NCI-H748 (cell line): ENCODE measurements around the gene TRMT2A.

ENCODE experiments used
- DNase-seq: peaks from one replicate; lab custom pipeline; 2025; ENCODE audit not compliant: unreplicated experiment; lab: John Stamatoyannopoulos, UW

The TRMT2A gene

GRCh38 chr22:20065896-20066616 is 51.0 kb downstream of the TRMT2A start:
- no peak for DNase-seq

DNA sequence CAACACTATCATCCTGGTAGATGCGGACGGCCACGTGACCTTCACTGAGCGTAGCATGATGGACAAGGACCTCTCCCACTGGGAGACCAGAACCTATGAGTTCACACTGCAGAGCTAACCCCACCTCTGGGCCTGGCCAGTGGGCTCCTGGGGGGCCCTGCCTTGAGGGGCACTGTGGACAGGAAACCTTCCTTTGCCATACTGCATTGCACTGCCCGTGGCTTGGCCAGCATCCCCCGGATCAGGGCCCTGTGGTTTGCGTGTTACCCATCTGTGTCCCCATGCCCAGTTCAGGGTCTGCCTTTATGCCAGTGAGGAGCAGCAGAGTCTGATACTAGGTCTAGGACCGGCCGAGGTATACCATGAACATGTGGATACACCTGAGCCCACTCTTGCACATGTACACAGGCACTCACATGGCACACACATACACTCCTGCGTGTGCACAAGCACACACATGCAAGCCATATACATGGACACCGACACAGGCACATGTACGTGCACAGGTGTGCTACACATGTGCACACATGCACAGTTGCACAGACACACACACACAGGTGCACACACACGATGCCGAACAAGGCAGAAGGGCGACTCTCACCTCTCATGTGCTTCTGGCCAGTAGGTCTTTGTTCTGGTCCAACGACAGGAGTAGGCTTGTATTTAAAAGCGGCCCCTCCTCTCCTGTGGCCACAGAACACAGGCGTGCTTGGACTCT is 52.3 kb downstream of the TRMT2A start:
- DNase-seq = no peak

GRCh38 chr22:20064140-20064480 is 52.9 kb downstream of the TRMT2A start:
- no peak for DNase-seq

DNA sequence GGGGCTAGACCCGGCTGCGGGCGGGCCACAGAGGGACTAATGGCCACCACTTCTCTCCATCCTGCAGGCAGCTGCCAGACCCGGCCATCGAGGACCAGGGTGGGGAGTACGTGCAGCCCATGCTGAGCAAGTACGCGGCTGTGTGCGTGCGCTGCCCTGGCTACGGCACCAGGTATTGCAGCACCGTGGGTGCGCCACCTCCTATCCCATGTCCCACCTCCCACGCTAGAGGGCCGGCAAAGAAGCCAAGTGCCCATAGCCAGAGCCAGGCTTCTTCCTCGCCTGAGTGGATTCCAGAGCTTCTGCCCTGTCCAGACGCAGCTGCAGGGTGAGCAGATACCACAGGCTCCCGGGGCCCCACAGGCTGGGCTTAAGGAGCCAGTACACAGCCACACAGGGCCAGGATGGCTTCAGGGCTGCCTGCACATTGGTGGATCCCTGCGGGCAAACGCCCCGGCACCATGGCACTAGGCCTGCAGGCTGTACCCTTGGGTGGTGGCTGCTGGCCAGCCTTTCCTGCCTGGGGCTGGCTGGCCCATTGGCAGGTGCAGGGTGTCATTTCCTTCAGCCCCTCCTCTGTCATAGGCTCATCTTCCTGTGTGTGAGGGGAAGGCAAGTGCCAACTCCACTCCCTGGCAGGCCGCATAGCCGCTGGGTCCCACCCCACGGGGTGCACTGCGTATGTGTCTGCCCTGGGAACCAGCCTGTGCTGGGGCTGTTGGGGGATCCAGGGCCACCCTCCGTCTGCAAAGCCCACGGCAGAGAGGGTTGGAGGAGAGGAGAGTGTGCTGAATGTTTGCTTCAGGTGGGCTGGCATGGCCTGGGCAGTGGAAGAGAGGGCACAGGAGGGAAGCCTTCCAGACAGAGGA is 53.5 kb downstream of the TRMT2A start:
- DNase-seq = no peak

DNA sequence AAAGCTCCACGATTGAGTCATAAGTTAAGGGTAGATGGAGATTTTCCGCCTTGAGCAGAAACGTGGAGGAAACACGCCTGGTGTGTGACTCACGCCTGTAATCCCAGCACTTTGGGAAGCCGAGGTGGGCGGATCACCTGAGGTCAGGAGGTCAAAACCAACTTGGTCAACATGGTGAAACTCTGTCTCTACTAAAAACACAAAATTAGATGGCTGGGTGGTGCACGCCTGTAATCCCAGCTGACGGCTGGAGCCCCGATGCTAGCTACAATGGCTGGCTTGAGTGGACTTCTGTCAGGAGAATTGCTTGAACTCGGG is 54.3 kb downstream of the TRMT2A start:
- DNase-seq = no peak

GRCh38 chr22:20062043-20062765 is 54.8 kb downstream of the TRMT2A start:
- DNase-seq = no peak
